GM12873 (cell line): Measurements from ENCODE around the gene BMPR1A.

Experiments
- CTCF ChIP-seq: IDR thresholded peaks from 2 replicates; pipeline ENCODE4 v1.5.1; 2012; ENCODE audit warnings: low read depth, mild to moderate bottlenecking, moderate library complexity, low read length, control low read depth; ENCODE audit not compliant: insufficient read depth; ENCODE audit errors: missing control alignments

BMPR1A gene

DNA sequence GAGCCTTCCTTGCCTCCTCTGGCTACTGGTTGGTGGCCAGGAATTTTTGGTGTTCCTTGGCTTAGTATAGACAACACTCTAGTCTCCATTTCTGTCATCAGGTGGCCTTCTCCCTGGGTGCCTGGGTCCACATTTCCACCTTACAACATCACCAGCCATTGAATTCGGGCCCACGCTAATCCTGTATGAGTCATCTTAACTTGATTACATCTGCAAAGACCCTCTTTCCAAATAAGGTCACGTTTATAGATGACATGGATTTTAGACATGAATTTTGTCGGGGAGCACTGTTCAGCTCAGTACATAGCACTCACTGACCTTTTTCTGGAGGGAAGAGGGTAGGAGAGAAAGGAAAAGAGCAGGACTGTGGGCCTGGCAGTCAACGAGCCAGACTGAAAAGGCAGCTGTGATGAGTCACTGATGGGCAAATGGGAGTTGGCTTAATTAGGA lies 161.6 kb downstream of the BMPR1A start:
- TF ChIP-seq CTCF = no peak

- TF ChIP-seq CTCF = no peak
Measured at GRCh38 chr10:86922553-86922961, 166.1 kb downstream of the BMPR1A start.

GRCh38 chr10:86929468-86930380 lies 173.3 kb downstream of the BMPR1A start:
- no peak for TF ChIP-seq CTCF

DNA sequence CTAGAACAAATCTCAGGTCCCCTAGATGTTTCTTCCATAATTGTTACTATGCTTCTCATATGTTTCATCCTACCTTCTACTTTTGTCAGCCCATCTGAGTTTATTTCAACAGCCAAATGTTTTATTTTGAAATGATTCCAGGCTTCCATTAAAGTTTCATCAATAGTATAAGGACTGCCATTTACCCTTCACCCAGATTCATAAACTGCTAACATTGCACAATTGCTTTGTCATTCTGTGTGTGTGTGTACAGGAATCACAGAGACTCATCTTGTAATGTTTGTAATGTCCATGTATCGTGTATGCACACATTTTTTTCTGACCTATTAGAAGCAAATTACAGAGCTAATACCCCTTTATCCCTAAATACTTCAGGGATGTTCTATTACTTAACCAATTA lies 175.5 kb downstream of the BMPR1A start:
- no peak for TF ChIP-seq CTCF

DNA sequence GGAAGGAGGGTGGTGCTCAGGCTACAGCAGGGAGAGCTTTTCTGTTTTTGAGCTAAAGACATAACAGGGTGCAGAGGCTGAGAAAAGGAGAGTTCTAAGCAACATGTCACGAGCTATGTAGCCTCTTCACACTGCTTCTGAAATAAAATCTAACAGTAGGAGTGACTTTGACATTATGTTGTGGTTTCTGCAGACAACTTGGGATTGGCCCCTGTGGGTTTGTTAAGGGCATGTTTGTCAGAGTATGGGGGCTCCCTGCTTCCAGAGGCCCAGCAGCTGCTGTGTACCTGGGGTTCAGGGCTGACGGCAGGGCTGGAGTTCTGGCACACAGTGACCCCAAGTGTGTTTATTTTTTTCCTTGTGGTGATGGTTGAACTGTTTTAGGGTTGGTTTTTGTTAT lies 176.3 kb downstream of the BMPR1A start:
- TF ChIP-seq CTCF = no peak

GRCh38 chr10:86936661-86937501 lies 180.5 kb downstream of the BMPR1A start:
- TF ChIP-seq CTCF = no peak
